Naive thymus-derived CD8-positive, alpha-beta T cell (primary cell): ENCODE measurements around the gene REG4. TPM values are rescaled to one million over a fixed set of nuclear protein-coding genes. Genes with fewer than 3 reads are reported as not detected.
A peak's percentile ranks its signal among the peaks of the same experiment; 100 is the strongest.

Experiments
- ATAC-seq, 2 donors: fragments of 150-1000 bp; cut with Tn5 transposase in 1 of 2; sonication (Bioruptor Pico), chemical (Tn5 transposase) in 1 of 2; 1 replicate in 1 of 2; 2 replicates in 1 of 2; pipeline ENCODE4 v1.10.0; 2021; ENCODE audit warnings: mild to moderate bottlenecking in 2 of 2, moderate library complexity in 2 of 2
- POLR2A ChIA-PET: fragments of 350-600 bp; sonication (Branson Sonifier 250); formaldehyde crosslinking; loops from one replicate; lab custom pipeline; 2021; ENCODE audit warnings: antibody characterized with exemption; lab: Charles Lee
- DNase-seq, 10 donors: peaks; one replicate each; pipeline versions ENCODE4 v3.0.0 to v3.0.0-alpha.2; 2020 to 2022
- H3K27ac Mint-ChIP-seq, 10 donors: one replicate each; pipeline ENCODE4 v1.8.0; 2020 to 2022; ENCODE audit warnings: mild to moderate bottlenecking in 10 of 10, mixed read lengths in 10 of 10, moderate library complexity in 4 of 10, inconsistent platforms in 1 of 10
- H3K27me3 Mint-ChIP-seq, 5 donors: one replicate each; pipeline ENCODE4 v1.8.0; 2021 to 2022; ENCODE audit warnings: mixed read lengths in 5 of 5
- H3K36me3 Mint-ChIP-seq, 3 donors: one replicate each; pipeline ENCODE4 v1.8.0; 2020 to 2022; ENCODE audit warnings: mixed read lengths in 3 of 3, mild to moderate bottlenecking in 2 of 3, inconsistent platforms in 1 of 3
- H3K4me1 Mint-ChIP-seq, 4 donors: one replicate each; pipeline ENCODE4 v1.8.0; 2021 to 2022; ENCODE audit warnings: mixed read lengths in 4 of 4
- H3K4me3 Mint-ChIP-seq, 10 donors: one replicate each; pipeline ENCODE4 v1.8.0; 2020 to 2022; ENCODE audit warnings: mild to moderate bottlenecking in 10 of 10, mixed read lengths in 10 of 10, moderate library complexity in 6 of 10, inconsistent platforms in 1 of 10
- H3K9me3 Mint-ChIP-seq, 9 donors: one replicate each; pipeline ENCODE4 v1.8.0; 2020 to 2022; ENCODE audit warnings: mixed read lengths in 9 of 9, mild to moderate bottlenecking in 3 of 9, inconsistent platforms in 1 of 9, moderate library complexity in 1 of 9
- polyA plus RNA-seq, 3 donors: library from polyadenylated mRNA; unstranded; fragments of 300-500 nt; fragmentation: Illumina TruSeq; gene quantifications; one replicate each; pipeline ENCODE4 v1.2.3, GENCODE V29; 2021
- total RNA-seq, 8 experiments: library from RNA in 2 of 8; stranded (reverse) in 2 of 8; gene quantifications; one replicate each; pipeline ENCODE4 v1.2.3 and lab custom pipeline; 2021 to 2026

The REG4 gene
- total and polyA plus RNA-seq, 5 experiments from 2014 or later, result 15.0 to 63.0 (median 18.1) TPM

DNA sequence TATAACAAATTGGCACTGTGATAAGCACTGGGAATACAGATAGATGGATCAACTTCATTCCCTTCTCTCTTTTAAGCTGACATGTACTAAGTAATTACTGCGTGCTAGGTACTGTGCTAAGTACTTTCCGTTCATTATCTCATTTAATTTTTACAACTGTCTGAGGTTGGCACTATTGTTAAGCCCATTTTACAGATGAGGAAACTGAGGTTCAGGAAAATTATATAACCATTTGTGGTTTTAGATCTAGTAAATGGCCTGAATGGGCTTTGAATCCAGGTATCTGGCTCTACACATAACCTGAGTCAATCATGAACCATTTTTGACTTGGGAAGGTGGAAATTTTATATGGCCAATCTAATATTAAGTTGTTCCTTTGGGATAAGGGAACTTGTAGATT is 39.0 kb downstream of the REG4 start:
- no peak overlapping the region for H3K4me3 Mint-ChIP-seq
- no peaks in the 10 kb centered on the region for H3K4me1 Mint-ChIP-seq
- POLR2A ChIA-PET, result no interaction called here
- H3K36me3 Mint-ChIP-seq, result no peaks in the 10 kb centered on the region
- H3K27me3 Mint-ChIP-seq, result peaks cover 4 to 13% (median 6%) of the 10 kb centered on the region in 5 donors
- no peaks in the 10 kb centered on the region for H3K9me3 Mint-ChIP-seq
- no peak for DNase-seq
- no peak overlapping the region for H3K27ac Mint-ChIP-seq
- ATAC-seq, result no peak

DNA sequence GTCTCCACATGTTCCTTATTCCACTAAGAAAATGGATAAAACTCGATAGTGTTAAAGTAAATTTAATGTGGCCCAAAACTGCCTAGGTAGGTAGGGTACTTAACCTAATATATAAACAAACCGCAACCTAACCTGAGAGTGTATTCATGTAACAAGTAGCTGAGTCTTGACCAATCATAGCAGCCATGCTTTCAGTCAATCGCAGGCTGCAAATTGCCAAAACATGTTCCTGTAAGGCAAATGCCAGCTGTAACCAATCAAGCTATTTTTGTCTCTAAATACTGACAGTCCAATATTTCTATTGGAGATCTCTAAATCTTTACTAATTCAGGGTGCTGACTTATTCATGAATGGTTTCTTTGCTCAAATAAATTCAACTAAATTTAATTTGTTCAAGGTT is 39.5 kb downstream of the REG4 start:
- DNase-seq, result no peak
- POLR2A ChIA-PET, result no interaction called here
- H3K27me3 Mint-ChIP-seq, result peaks cover 9 to 16% (median 11%) of the 10 kb centered on the region in 5 donors
- no peaks in the 10 kb centered on the region for H3K36me3 Mint-ChIP-seq
- H3K9me3 Mint-ChIP-seq, result no peaks in the 10 kb centered on the region
- H3K4me1 Mint-ChIP-seq, result no peaks in the 10 kb centered on the region
- no peak overlapping the region for H3K4me3 Mint-ChIP-seq
- H3K27ac Mint-ChIP-seq, result no peak overlapping the region
- no peak for ATAC-seq

DNA sequence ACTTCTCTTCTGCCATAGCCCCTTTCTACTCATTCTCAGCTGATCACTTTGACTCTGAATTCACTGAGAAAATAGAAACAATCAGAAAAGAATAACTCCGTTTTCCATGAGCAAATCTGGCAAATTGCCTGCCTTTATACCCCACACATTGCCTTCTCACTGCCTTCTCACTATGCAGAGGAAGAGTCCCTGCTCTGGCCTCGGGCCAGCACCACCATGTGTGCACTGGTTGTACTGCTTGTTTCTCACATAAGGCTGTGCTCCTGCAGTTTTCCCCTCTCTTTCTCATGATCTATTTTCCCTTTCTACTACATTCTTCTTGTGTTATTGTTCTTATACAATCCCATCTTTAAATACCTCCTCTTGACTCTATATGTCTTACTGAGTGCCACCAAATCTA is 40.2 kb downstream of the REG4 start:
- DNase-seq, result no peak
- Mint-ChIP-seq H3K4me1 (no peaks in the 10 kb centered on the region), H3K36me3 (no peaks in the 10 kb centered on the region), H3K9me3 (no peaks in the 10 kb centered on the region), H3K4me3 (no peak overlapping the region), H3K27ac (no peak overlapping the region), H3K27me3 (peaks cover 9 to 16% (median 11%) of the 10 kb centered on the region in 5 donors)
- no peak for ATAC-seq
- POLR2A ChIA-PET, result no interaction called here

DNA sequence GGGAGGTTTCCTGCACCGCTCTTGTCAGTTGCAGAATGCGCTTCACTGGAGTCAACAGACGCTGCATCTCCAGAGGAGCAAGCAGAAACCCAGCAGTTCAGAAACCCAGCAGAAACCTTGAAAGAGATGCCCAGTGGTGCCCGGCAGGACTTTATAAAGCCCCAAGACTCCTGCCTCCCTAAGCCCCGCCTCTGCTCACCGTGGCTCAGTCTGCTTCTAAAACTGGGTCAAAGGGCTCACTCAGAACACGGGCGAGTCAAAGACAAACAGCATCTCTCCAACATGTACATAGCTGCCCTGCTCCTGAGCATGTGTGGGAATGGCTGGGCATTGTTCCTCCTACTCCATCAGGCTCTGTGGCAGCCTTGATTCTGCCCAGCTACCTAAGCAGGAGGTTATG is 42.5 kb downstream of the REG4 start, which contains the start of gene HMGCS2:
TSS of gene HMGCS2 (minus strand) at position 128 of the 400 bp plus-strand sequence. CDS start at position 67, 61 bp downstream.
- Mint-ChIP-seq H3K36me3 (no peaks in the 10 kb centered on the region), H3K27me3 (peaks cover 10 to 17% (median 11%) of the 10 kb centered on the region in 5 donors), H3K27ac (no peak within 1 kb of the TSS), H3K4me1 (no peaks in the 10 kb centered on the region), H3K9me3 (no peaks in the 10 kb centered on the region), H3K4me3 (no peak within 1 kb of the TSS)
- ATAC-seq, result no peak
- DNase-seq, result no peak
- POLR2A ChIA-PET, result no interaction called here

DNA sequence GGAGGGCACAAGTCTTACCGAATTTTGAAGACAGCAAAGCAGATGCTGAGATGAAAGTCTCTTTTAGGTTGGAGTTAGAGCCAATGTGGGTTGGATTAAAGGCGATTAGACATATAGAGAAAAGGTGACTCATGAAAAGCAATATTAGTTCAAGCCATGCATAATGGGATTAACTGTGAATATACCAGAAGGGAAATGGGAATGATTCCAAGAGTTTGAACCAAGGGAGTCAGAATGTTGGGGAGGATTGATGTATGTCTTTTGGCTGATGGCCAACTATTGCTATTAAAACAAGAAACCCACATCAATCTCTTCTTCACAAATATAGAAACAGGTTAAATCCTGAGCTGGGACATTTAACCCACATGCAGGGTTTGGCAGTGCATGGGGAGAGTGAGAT is 43.8 kb downstream of the REG4 start:
- Mint-ChIP-seq H3K9me3 (no peaks in the 10 kb centered on the region), H3K27me3 (peaks cover 7 to 15% (median 11%) of the 10 kb centered on the region in 5 donors), H3K4me3 (no peak overlapping the region), H3K36me3 (no peaks in the 10 kb centered on the region), H3K4me1 (no peaks in the 10 kb centered on the region), H3K27ac (no peak overlapping the region)
- no peak for DNase-seq
- POLR2A ChIA-PET, result no interaction called here
- no peak for ATAC-seq

DNA sequence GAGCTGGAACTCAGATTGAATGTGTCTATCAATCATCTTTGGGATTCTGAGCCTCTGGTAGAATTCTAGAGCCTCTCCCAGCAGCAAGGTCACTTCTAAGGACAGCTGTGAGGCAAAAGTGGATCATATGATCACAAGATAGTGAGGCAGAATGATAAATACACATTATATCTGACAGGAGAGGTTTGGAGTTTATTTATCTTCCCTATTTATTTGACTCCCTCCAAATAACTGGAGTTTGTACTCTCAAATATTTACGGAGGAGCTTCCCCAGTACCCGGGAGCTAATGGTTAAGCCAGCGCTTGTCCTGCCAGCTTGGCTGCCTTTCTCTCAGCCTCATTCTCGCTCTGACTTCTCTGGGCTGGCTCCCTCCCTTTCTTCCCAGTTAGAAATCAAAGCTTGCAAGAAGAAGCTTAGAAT is 44.9 kb downstream of the REG4 start:
- DNase-seq (no peak), ATAC-seq (no peak)
- POLR2A ChIA-PET, result interaction anchor here (0.7 kb wide), 1 partner anchor 33 kb away, joined by 3 read pairs; no protein-coding TSS in a partner anchor
- Mint-ChIP-seq H3K4me1 (no peaks in the 10 kb centered on the region), H3K27me3 (peaks cover 7 to 15% (median 11%) of the 10 kb centered on the region in 5 donors), H3K9me3 (no peaks in the 10 kb centered on the region), H3K36me3 (no peaks in the 10 kb centered on the region), H3K27ac (no peak overlapping the region), H3K4me3 (no peak overlapping the region)

DNA sequence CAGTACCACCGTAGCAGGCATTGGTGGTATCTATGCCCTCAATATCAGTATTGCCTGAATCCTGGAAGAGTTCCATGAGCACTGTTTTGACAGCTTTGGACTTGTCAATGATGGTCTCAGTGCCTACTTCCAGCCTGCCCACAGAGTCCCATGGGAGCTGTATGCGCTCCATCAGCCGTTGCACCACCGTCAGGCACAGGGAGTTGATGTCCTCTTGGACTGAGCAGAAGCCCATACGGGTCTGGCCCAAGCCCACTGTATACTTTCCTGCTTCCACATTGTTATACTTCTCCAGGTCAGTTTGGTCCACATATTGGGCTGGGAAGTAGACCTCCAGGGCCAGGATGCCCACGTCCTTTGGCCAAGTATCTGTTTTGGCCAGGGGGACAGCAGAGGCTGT is 47.0 kb downstream of the REG4 start:
- DNase-seq, result no peak
- POLR2A ChIA-PET, result no interaction called here
- Mint-ChIP-seq H3K4me1 (no peaks in the 10 kb centered on the region), H3K36me3 (no peaks in the 10 kb centered on the region), H3K9me3 (no peaks in the 10 kb centered on the region), H3K4me3 (no peak overlapping the region), H3K27me3 (peaks cover 7 to 17% (median 11%) of the 10 kb centered on the region in 5 donors), H3K27ac (no peak overlapping the region)
- no peak for ATAC-seq

DNA sequence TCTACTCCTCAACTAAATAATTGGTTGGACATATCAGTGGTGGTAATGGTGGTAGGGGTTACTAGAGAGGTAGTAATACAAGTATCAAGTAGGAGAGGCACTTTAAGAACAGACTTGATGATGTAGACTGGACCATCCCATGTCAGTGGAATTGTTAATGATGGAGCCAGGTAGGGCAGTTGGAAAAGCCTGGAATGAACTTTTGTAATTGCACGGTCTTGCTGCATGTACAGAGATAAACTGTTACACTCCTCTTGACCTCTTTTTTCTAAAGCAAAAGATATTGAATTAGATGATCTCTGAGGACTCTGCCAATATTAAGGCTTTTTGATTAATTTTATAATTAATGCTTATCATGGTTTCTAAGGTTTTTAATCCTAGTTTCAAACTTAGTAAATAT is 48.3 kb downstream of the REG4 start:
- H3K4me1 Mint-ChIP-seq, result no peaks in the 10 kb centered on the region
- H3K27me3 Mint-ChIP-seq, result peaks cover 6 to 17% (median 11%) of the 10 kb centered on the region in 5 donors
- DNase-seq (no peak), ATAC-seq (no peak)
- no peak overlapping the region for H3K27ac Mint-ChIP-seq
- H3K9me3 Mint-ChIP-seq, result no peaks in the 10 kb centered on the region
- H3K4me3 Mint-ChIP-seq, result no peak overlapping the region
- H3K36me3 Mint-ChIP-seq, result no peaks in the 10 kb centered on the region
- POLR2A ChIA-PET, result no interaction called here

DNA sequence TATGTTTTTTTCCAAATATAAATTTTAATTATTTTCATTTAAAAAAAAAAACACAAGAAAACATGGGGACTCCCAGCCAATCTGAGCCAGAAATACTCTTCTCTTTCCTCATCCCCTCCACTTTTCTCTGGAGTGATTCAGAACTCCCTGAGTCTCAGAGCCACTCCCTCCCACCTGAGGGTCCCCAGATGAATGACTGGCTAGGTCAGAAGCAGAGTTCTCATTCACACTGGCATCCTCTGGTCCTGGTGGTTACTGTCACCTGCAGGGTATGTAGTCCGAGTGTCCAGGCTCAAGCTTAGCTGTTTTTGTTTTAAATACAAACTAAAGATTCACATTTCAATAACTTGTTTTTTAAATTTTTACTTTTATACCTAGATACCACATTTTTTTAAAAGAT is 48.9 kb downstream of the REG4 start:
- Mint-ChIP-seq H3K36me3 (no peaks in the 10 kb centered on the region), H3K4me3 (no peak overlapping the region), H3K27me3 (peaks cover 6 to 14% (median 8%) of the 10 kb centered on the region in 5 donors), H3K4me1 (no peaks in the 10 kb centered on the region), H3K27ac (peak overlapping the region in 1 of 10 donors; percentile 63), H3K9me3 (no peaks in the 10 kb centered on the region)
- DNase-seq, result no peak
- no peak for ATAC-seq
- POLR2A ChIA-PET, result no interaction called here

DNA sequence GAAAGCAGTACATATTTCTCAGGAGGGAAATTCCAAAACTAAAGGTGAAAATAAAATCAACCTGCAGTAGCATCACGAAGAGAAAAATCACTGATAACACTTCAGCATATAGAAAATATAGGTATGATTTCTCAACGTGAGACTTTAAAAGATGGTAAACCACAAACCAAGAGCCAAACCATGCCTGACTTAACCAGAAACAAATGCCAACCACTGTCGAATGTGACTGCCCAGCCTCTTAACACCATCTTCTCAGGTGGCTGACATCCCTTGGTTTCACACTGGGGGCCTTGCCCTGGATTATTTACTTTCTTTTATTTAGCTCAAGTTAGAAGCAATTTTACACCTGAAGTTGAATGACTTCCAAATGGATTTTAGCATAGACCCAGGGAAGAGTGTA is 52.7 kb downstream of the REG4 start:
- Mint-ChIP-seq H3K27ac (no peak overlapping the region), H3K4me3 (no peak overlapping the region), H3K4me1 (no peaks in the 10 kb centered on the region), H3K27me3 (peaks cover 3 to 10% (median 5%) of the 10 kb centered on the region in 5 donors), H3K36me3 (no peaks in the 10 kb centered on the region), H3K9me3 (no peaks in the 10 kb centered on the region)
- DNase-seq (no peak), ATAC-seq (no peak)
- POLR2A ChIA-PET, result no interaction called here

DNA sequence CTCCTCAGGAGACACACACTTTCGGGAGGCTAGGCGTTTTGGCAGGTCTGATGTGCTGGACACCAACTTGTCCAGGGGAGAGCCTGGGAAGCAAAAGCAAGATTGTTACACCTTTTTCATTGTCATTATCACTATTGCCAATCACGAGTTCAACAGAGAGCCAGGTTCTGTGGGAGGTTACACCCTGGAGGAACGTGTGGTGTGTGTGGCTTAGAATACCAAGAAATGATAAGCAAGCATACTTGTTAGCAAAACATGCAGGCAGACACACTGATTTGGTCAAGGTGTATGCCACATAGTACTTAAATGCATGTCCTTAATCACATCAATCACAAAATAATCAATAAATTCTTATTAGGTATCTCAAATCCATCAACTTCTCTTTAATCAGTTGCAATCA is 58.7 kb downstream of the REG4 start:
- DNase-seq (no peak), ATAC-seq (no peak)
- peak overlapping the region in 1 of 10 donors; percentile 27 for H3K27ac Mint-ChIP-seq
- H3K9me3 Mint-ChIP-seq, result no peaks in the 10 kb centered on the region
- no peaks in the 10 kb centered on the region for H3K36me3 Mint-ChIP-seq
- no peak overlapping the region for H3K4me3 Mint-ChIP-seq
- H3K4me1 Mint-ChIP-seq, result no peaks in the 10 kb centered on the region
- POLR2A ChIA-PET, result no interaction called here
- H3K27me3 Mint-ChIP-seq, result peaks cover 0 to 11% (median 8%) of the 10 kb centered on the region in 5 donors

DNA sequence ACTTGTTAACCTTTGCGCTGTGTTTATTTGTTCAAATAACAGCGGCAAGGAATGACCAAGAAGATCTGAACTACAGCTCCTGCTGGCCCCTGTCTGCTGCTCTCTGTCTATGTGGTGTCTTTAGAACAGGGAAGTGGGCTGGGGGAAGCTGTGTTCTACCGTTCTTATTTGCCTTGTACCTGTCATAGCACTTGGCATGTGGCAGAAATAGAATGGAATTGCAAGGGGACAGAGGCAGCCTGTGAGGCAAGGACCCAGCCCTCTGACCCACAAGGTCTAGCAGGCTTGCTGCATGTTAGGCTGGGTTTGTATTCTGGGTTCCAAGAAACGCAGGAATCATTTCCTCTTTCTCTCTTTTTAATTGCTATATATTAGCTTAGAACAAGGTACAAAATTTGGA is 63.2 kb downstream of the REG4 start:
- DNase-seq (no peak), ATAC-seq (no peak)
- Mint-ChIP-seq H3K4me3 (no peak overlapping the region), H3K9me3 (no peaks in the 10 kb centered on the region), H3K27me3 (peaks cover 0 to 5% (median 4%) of the 10 kb centered on the region in 5 donors), H3K27ac (no peak overlapping the region), H3K36me3 (no peaks in the 10 kb centered on the region), H3K4me1 (peaks cover 2 to 8% (median 5%) of the 10 kb centered on the region in 4 donors)
- POLR2A ChIA-PET, result no interaction called here

DNA sequence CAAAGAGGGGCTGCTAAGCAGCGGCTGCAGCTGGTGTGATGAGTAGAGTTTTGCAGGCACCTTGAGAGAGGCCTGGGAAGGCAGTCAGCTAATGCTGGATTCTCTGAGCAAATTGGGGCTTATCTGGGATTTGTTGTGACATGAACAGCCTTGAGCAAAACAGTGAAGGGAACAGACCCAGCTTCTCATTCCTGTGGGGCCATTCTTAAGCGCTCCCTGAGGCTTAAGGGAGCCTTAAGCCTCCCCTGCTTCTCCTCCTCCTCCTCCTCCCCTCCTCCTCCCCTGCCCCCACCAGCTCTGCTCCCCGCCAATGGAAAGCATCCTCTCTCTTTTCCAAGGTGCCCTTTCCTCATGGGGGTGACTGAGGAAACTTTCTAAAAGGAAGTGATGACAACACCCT is 63.8 kb downstream of the REG4 start:
- H3K4me3 Mint-ChIP-seq, result no peak overlapping the region
- DNase-seq (no peak), ATAC-seq (no peak)
- H3K4me1 Mint-ChIP-seq, result peaks cover 2 to 8% (median 5%) of the 10 kb centered on the region in 4 donors
- POLR2A ChIA-PET, result no interaction called here
- peak overlapping the region in 1 of 10 donors; percentile 43 for H3K27ac Mint-ChIP-seq
- no peaks in the 10 kb centered on the region for H3K9me3 Mint-ChIP-seq
- peaks cover 0 to under 1% (median 0%) of the 10 kb centered on the region in 3 donors for H3K36me3 Mint-ChIP-seq
- peaks cover 0 to 3% (median 3%) of the 10 kb centered on the region in 5 donors for H3K27me3 Mint-ChIP-seq

DNA sequence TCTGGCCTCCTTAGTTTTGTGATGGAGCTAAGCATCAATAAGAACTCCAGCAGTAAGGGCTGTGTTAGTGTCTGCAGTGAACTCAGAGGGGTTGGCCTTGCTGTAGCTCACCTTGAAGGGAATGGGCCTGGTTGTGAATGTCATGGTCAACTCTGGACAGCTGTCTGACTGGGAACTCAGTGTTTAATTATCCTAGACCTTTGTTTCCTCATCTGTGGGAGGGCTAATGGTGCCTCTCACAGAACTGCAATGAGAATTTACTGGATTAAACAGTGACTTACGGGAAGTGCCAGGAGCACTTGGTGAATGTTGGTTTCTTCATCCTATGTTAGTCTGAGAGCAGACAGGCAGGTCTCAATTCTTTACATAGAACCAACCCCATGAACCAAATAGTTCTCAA is 66.2 kb downstream of the REG4 start:
- POLR2A ChIA-PET, result no interaction called here

More for the DNA sequence above, 66.2 kb downstream of the REG4 start:
- peaks cover 0 to 9% (median 0%) of the 10 kb centered on the region in 3 donors for H3K36me3 Mint-ChIP-seq
- no peak for DNase-seq
- peaks cover 2 to 8% (median 5%) of the 10 kb centered on the region in 4 donors for H3K4me1 Mint-ChIP-seq
- H3K9me3 Mint-ChIP-seq, result no peaks in the 10 kb centered on the region
- ATAC-seq, result no peak
- H3K4me3 Mint-ChIP-seq, result no peak overlapping the region
- H3K27ac Mint-ChIP-seq, result no peak overlapping the region
- no peaks in the 10 kb centered on the region for H3K27me3 Mint-ChIP-seq
